Nephron (organoid): ENCODE measurements around the gene KAT6B.
A peak's percentile ranks its signal among the peaks of the same experiment; 100 is the strongest.

Source experiments
- H3K27ac Mint-ChIP-seq, 3 experiments: 2 replicates each; pipeline ENCODE4 v1.8.0; 2020; ENCODE audit warnings: mixed read lengths in 3 of 3, mild to moderate bottlenecking in 2 of 3, moderate library complexity in 1 of 3
- H3K27me3 Mint-ChIP-seq: 2 replicates; pipeline ENCODE4 v1.8.0; 2021; ENCODE audit warnings: low read depth, mild to moderate bottlenecking, moderate library complexity, mixed read lengths
- H3K36me3 Mint-ChIP-seq: 2 replicates; pipeline ENCODE4 v1.8.0; 2020; ENCODE audit warnings: low read depth, mixed read lengths
- H3K4me1 Mint-ChIP-seq: 2 replicates; pipeline ENCODE4 v1.8.0; 2020; ENCODE audit warnings: mixed read lengths
- H3K4me3 Mint-ChIP-seq, 3 experiments: 2 replicates each; pipeline ENCODE4 v1.8.0; 2020; ENCODE audit warnings: mild to moderate bottlenecking in 3 of 3, mixed read lengths in 3 of 3, moderate library complexity in 2 of 3
- H3K9me3 Mint-ChIP-seq: 2 replicates; pipeline ENCODE4 v1.8.0; 2020; ENCODE audit warnings: mixed read lengths
- TF ChIP-seq, protein P1 (sequence below), 3 experiments: fragments of 200-600 bp; sonication (generic); IDR thresholded peaks; one replicate each; pipeline ENCODE4 v1.5.0; 2021; ENCODE audit warnings: antibody characterized with exemption in 3 of 3; ENCODE audit not compliant: unreplicated experiment in 3 of 3

The KAT6B gene

GRCh38 chr10:74855439-74855838, 29.0 kb downstream of the KAT6B start:
- H3K4me1 Mint-ChIP-seq = peaks cover 28% of the 10 kb centered on the region
- H3K36me3 Mint-ChIP-seq = peaks cover 26% of the 10 kb centered on the region
- H3K27me3 Mint-ChIP-seq = no peaks in the 10 kb centered on the region
- no peaks in the 10 kb centered on the region for H3K9me3 Mint-ChIP-seq
- TF ChIP-seq, protein P1, sequence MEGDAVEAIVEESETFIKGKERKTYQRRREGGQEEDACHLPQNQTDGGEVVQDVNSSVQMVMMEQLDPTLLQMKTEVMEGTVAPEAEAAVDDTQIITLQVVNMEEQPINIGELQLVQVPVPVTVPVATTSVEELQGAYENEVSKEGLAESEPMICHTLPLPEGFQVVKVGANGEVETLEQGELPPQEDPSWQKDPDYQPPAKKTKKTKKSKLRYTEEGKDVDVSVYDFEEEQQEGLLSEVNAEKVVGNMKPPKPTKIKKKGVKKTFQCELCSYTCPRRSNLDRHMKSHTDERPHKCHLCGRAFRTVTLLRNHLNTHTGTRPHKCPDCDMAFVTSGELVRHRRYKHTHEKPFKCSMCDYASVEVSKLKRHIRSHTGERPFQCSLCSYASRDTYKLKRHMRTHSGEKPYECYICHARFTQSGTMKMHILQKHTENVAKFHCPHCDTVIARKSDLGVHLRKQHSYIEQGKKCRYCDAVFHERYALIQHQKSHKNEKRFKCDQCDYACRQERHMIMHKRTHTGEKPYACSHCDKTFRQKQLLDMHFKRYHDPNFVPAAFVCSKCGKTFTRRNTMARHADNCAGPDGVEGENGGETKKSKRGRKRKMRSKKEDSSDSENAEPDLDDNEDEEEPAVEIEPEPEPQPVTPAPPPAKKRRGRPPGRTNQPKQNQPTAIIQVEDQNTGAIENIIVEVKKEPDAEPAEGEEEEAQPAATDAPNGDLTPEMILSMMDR (IDR thresholded peaks at IDR 0.05; ENCODE audit: unreplicated experiment in 3 of 3) = no peak
- peak overlapping the region in 2 of 3 experiments; percentile 24 to 26 for H3K27ac Mint-ChIP-seq
- H3K4me3 Mint-ChIP-seq = no peak overlapping the region

DNA sequence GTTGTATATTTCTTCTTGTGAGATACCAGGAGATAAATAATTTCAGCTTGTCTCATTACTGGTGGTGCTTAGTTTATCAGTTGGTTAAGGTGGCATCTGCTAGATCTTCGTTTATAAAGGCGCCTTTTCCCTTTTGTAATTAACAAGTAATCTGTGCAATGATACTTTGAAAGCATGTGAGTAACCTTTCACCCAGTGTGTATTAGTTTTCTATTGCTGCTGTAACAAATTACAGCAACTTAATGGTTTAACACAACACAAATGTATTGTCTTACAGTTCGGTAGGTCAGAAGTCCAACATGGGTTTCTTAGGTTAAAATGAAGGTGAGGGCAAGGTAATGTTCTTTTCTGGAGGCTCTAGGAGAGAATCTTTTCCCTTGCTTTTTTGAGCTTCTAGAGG, 30.5 kb downstream of the KAT6B start:
- no peak overlapping the region for H3K4me3 Mint-ChIP-seq
- TF ChIP-seq, protein P1 (IDR thresholded peaks at IDR 0.05; ENCODE audit: unreplicated experiment in 3 of 3) = no peak
- H3K36me3 Mint-ChIP-seq = peaks cover 17% of the 10 kb centered on the region
- peaks cover 22% of the 10 kb centered on the region for H3K4me1 Mint-ChIP-seq
- no peaks in the 10 kb centered on the region for H3K27me3 Mint-ChIP-seq
- no peaks in the 10 kb centered on the region for H3K9me3 Mint-ChIP-seq
- H3K27ac Mint-ChIP-seq = no peak overlapping the region

DNA sequence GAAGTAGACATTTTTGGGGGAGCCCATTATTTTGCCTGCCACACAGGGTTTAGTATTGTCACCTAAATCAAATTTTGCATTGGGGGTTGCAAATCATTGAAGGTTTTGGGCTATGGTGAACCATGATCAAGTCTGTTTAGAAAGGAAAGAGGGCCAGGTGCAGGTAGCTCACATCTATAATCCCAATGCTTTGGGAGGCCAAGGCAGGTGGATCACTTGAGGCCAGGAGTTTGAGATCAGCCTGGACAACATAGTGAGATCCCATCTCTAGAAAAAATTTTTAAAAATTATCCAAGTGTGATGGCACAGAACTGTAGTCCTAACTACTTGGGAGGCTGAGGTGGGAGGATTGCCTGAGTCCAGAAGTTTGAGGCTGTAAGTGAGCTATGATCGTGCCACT, 31.2 kb downstream of the KAT6B start:
- Mint-ChIP-seq H3K4me1 (peaks cover 15% of the 10 kb centered on the region), H3K36me3 (peaks cover 16% of the 10 kb centered on the region), H3K4me3 (no peak overlapping the region), H3K9me3 (no peaks in the 10 kb centered on the region), H3K27ac (no peak overlapping the region), H3K27me3 (no peaks in the 10 kb centered on the region)
- TF ChIP-seq, protein P1 (IDR thresholded peaks at IDR 0.05; ENCODE audit: unreplicated experiment in 3 of 3) = no peak

- TF ChIP-seq, protein P1 (IDR thresholded peaks at IDR 0.05; ENCODE audit: unreplicated experiment in 3 of 3) = no peak
- H3K4me3 Mint-ChIP-seq = no peak overlapping the region
- H3K27ac Mint-ChIP-seq = no peak overlapping the region
- no peaks in the 10 kb centered on the region for H3K9me3 Mint-ChIP-seq
- H3K4me1 Mint-ChIP-seq = peaks cover 8% of the 10 kb centered on the region
- peaks cover 16% of the 10 kb centered on the region for H3K36me3 Mint-ChIP-seq
- H3K27me3 Mint-ChIP-seq = no peaks in the 10 kb centered on the region
Measured at GRCh38 chr10:74859546-74859945, 33.1 kb downstream of the KAT6B start.

GRCh38 chr10:74862625-74863024, 36.2 kb downstream of the KAT6B start:
- TF ChIP-seq, protein P1 (IDR thresholded peaks at IDR 0.05; ENCODE audit: unreplicated experiment in 3 of 3) = no peak
- Mint-ChIP-seq H3K9me3 (no peaks in the 10 kb centered on the region), H3K27me3 (no peaks in the 10 kb centered on the region), H3K4me3 (no peak overlapping the region), H3K27ac (no peak overlapping the region), H3K4me1 (peaks cover 12% of the 10 kb centered on the region), H3K36me3 (peaks cover under 1% of the 10 kb centered on the region)

DNA sequence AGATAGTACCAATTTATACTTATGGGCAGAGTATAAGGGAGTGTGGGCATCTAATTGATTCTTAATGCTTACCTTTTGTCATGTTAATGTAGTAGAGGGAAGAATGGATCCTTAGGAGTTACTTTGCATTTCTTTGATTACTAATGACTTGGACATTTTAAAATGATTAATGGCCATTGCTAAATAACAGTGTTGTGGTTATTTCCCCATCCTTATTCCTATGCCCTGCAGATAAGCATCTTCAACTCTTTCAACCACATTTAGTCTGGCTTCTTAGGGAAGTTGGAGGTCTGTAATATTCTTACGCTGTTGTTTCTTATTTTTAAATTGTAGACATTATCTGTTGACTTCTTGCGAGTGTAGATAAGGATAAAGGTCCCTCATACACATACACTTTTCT, 37.2 kb downstream of the KAT6B start:
- Mint-ChIP-seq H3K4me3 (no peak overlapping the region), H3K9me3 (no peaks in the 10 kb centered on the region), H3K4me1 (peaks cover 15% of the 10 kb centered on the region), H3K27me3 (no peaks in the 10 kb centered on the region), H3K27ac (no peak overlapping the region), H3K36me3 (no peaks in the 10 kb centered on the region)
- TF ChIP-seq, protein P1 (IDR thresholded peaks at IDR 0.05; ENCODE audit: unreplicated experiment in 3 of 3) = no peak
